Measurements from ENCODE around the gene PSD2.

DNA sequence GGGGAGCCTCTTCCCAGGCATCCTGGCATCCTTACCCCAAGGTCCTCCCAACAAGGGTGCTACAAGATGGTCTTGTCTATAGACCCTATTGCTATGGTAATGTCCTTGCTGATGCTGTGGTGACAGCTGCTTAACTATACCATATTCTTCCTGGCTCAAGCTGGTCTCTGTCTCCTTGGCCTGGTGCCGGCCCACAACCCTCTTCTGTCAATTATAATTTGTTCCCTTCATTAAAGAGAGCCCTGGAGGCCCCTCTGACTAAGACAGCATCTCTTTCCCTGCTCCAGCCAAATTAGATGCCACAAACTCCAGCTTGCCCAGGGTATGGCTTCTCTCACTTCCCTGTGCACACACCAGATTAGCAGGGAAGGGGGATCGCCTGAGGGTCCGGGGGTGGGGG is 86.7 kb downstream of the PSD2 start:
- TF ChIP-seq, protein P1, sequence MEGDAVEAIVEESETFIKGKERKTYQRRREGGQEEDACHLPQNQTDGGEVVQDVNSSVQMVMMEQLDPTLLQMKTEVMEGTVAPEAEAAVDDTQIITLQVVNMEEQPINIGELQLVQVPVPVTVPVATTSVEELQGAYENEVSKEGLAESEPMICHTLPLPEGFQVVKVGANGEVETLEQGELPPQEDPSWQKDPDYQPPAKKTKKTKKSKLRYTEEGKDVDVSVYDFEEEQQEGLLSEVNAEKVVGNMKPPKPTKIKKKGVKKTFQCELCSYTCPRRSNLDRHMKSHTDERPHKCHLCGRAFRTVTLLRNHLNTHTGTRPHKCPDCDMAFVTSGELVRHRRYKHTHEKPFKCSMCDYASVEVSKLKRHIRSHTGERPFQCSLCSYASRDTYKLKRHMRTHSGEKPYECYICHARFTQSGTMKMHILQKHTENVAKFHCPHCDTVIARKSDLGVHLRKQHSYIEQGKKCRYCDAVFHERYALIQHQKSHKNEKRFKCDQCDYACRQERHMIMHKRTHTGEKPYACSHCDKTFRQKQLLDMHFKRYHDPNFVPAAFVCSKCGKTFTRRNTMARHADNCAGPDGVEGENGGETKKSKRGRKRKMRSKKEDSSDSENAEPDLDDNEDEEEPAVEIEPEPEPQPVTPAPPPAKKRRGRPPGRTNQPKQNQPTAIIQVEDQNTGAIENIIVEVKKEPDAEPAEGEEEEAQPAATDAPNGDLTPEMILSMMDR (IDR thresholded peaks at IDR 0.05; ENCODE audit: low read depth, low read length, poor library complexity, severe bottlenecking) = no peak
- TF ChIP-seq EZH2phosphoT487 (IDR thresholded peaks at IDR 0.05; ENCODE audit: borderline replicate concordance, low read length) = no peak
